ENCODE measurements around the gene ABHD1.
"Not testable (repeated sequence)": the region's sequence is repeated elsewhere in the genome, so short reads cannot be mapped to it uniquely, and the experiment has no call there.

The ABHD1 gene

GRCh38 chr2:27123302-27124150 is at the start of gene ABHD1:
TSS of gene ABHD1 (plus strand) at chr2:27123815. CDS start at chr2:27123949, 134 bp downstream.
- DNase-seq (ENCODE audit: low read depth in 2 of 2), result no peak

DNA sequence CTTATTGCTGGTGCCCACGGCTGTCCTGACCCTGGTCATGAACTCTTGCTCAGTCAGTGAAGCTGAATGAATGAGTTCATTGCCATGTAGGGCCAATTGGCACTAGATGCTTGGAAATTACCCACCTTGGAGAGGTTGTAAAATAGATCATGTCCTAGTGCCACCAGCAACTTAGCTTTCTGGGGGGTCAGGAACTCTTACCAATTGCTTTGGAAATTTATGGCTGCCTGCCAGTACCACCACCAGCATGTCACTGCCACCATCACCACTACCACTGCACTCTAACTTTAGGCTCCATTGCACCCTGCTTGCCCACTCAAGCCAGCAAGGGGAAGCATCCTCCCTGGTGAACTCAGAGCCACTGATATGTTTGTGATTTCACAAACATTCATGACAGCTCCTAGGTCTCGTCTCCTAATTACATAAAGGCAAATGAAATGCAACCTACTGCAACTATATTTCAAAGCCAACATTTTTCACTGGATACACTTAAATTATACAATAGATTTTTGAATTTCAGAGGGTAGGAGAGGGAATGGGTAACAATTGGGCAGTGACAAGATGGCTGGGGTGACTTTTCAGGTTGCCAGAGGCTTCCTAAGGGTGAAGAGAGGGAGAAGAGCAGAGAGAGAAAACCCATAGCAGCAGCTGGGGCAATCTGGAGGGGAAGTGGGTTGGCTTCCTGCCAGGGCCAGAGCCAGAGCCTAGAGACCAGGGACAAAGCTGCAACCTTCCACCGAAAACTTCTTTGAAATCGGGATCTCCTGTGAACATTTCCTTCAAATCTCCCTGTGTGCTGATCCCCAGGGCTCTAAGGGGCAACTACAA is 48.7 kb upstream of the ABHD1 start:
- no peak for DNase-seq (ENCODE audit: low read depth in 2 of 2)

- not testable (repeated sequence) for DNase-seq (ENCODE audit: low read depth in 2 of 2)
Observed at GRCh38 chr2:27075566-27075871, 48.1 kb upstream of the ABHD1 start.

DNA sequence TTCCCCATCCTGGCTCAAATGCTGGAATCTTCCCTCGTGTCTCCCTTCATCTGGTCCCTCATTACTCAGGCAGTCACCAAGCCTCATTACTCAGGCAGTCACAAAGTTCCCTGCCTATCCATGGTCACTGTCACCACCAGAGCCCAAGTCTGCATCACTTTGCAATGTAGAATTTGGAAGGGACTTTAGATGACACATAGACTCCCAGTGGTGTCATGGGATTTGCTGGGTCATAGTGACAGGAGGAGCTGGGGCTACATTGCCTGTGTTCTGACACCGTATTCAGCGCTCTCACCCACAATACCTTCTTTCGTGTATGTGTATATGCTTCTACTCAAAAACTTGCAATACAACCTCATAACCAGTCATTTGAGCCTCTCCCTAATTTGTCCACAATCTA is 47.3 kb upstream of the ABHD1 start:
- no peak for DNase-seq (ENCODE audit: low read depth in 2 of 2)

DNA sequence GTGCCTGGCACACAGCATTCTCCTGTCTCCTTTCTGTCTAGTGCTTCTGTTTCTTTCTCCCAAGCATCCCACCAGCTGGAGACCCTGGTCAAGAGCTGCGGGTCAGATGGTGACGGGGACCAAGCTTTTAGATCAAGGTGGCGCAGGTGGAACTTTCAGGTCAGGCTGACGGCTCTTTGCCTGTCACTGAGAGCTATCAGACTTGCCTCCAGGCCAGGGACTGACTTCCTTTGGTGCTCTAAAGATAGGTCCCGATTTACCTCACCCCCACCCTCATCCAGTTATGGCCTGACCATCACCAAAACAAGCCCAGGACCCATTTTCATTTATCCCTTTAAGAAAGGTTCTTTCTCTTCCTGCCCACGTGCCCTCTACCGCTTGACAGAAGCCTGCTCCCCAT is 46.4 kb upstream of the ABHD1 start:
- no peak for DNase-seq (ENCODE audit: low read depth in 2 of 2)

DNA sequence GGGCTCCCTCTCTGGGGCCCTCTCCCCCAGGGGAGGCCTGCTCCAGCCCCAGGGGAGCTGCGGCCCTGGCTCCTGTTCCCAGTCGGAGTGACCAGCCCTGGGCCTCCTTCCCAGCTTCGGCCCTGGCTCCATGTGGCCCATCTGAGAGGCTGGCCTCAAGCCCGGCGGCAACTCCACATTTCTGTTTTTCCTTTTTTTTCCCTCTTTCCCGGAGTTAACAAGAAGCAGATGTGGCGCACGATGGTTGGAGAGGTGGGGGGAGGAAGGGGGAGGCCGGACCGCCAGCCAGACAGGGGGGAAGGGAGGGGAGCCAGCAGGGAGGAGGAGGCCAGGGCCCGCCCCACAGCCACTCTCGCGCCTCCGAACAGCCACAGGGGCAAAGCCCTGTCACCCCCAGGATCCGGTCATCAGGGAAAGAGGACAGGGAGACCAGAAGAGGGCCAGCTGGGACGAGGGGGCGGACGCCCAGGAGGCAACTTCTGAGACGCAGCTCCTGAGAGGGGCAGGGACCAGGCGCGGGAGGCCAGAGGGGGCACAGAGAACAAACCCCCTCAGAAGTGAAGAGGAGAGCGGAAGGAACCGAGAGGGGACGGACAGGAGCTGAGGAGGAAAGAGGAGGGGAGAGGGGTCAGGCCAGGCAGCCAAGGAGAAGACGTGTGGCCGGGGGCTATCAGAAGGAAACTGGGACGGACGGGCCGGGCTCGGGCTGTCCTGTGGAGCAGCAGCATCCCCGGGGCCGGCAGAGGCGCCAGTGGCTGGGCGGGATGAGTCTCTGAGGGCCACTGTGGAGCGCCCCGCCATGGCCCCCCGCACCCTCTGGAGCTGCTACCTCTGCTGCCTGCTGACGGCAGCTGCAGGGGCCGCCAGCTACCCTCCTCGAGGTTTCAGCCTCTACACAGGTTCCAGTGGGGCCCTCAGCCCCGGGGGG is 45.1 kb upstream of the ABHD1 start, which contains the start of gene EMILIN1:
Gene EMILIN1, plus strand, starts transcription at position 349 of the 928 bp plus-strand sequence. Its CDS starts 451 bp downstream, at position 800.
- peak; percentile 94 for DNase-seq (ENCODE audit: low read depth in 2 of 2)

DNA sequence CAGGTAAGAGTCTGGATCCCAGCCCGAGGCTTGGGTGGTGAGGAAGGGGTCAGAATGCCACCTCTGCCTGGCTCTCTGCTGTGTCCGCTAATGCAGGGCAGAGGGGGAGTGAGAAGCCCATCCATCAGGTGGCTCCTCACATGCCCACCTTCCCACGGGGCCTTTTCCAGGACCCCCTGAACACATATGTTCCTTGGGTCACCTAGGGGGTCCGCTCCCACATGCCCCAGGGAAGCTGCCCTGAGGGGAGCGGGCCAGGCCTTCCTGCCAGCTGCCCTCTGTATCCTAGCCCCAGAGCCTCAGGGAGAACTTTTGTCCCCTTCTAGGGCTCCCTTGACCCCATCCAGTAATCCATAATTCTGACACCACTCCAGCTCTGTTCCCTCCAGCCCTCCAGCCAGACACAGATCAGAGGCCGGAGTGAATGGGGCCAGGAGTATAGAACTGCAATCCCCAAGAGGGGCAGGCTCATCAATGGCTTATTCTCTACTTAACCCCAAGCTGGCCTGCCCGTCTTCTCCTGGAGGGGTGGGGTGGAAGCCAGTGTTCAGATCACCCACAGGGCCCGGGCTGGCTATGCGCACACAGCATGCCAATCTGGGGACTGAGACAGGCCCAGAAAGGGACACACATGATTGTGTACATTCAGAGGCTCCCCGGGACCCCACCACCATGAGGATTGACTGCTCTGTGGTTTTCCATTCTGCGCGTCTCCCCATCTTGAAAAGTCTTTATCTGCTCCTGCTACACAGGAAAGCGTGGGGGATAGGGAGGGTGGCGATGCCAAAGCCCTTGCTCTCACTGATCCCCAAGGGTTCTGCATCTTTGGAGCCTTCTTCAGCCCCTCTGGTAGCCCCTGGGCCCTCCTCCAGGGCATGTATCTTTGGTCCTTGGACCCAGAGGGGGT is 44.1 kb upstream of the ABHD1 start:
- no peak for DNase-seq (ENCODE audit: low read depth in 2 of 2)

DNA sequence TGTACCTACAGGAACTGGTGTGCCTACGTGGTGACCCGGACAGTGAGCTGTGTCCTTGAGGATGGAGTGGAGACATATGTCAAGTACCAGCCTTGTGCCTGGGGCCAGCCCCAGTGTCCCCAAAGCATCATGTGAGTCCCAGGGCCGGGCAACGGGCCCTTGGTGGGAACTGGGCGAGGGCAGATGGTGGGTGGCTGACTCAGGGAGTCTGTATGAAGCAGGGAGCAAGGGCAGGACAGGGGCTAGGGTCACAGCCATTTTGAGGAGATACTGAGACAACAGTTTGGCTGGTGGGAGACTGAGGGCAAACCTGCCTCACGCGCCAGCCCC is 43.5 kb upstream of the ABHD1 start:
- DNase-seq (ENCODE audit: low read depth in 2 of 2), result no peak

DNA sequence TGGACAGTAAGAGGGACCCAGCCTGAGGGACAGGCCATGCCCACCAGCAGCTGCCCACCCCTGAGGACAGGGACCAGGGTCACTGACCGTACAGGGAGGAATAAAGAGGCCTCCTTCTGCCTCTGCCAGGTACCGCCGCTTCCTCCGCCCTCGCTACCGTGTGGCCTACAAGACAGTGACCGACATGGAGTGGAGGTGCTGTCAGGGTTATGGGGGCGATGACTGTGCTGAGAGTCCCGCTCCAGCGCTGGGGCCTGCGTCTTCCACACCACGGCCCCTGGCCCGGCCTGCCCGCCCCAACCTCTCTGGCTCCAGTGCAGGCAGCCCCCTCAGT is 43.0 kb upstream of the ABHD1 start:
- DNase-seq (ENCODE audit: low read depth in 2 of 2), result no peak

GRCh38 chr2:27081984-27082772 is 41.4 kb upstream of the ABHD1 start:
- no peak for DNase-seq (ENCODE audit: low read depth in 2 of 2)

DNA sequence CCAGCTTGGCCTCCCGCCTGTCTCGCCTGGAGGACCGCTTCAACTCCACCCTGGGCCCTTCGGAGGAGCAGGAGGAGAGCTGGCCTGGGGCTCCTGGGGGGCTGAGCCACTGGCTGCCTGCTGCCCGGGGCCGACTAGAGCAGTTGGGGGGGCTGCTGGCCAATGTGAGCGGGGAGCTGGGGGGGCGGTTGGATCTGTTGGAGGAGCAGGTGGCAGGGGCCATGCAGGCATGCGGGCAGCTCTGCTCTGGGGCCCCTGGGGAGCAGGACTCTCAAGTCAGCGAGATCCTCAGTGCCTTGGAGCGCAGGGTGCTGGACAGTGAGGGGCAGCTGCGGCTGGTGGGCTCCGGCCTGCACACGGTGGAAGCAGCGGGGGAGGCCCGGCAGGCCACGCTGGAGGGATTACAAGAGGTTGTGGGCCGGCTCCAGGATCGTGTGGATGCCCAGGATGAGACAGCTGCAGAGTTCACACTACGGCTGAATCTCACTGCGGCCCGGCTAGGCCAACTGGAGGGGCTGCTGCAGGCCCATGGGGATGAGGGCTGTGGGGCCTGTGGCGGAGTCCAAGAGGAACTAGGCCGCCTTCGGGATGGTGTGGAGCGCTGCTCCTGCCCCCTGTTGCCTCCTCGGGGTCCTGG is 40.7 kb upstream of the ABHD1 start:
- no peak for DNase-seq (ENCODE audit: low read depth in 2 of 2)

DNA sequence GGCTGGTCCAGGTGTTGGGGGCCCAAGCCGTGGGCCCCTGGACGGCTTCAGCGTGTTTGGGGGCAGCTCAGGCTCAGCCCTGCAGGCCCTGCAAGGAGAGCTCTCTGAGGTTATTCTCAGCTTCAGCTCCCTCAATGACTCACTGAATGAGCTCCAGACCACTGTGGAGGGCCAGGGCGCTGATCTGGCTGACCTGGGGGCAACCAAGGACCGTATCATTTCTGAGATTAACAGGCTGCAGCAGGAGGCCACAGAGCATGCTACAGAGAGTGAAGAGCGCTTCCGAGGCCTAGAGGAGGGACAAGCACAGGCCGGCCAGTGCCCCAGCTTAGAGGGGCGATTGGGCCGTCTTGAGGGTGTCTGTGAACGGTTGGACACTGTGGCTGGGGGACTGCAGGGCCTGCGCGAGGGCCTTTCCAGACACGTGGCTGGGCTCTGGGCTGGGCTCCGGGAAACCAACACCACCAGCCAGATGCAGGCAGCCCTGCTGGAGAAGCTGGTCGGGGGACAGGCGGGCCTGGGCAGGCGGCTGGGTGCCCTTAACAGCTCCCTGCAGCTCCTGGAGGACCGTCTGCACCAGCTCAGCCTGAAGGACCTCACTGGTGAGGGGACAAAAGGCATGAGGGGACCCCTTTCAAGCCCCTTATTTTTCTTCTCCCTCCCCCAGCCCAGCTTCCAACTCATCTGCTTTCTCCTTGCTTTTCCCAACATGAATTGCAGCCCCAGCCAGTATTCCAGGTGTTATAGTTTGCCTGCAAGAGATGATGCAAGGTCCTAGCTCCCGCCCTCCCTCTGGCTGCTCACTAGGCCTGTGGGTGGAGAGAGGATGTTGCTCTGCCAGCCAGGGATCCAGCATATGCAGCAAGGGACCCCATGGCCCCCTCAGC is 40.0 kb upstream of the ABHD1 start:
- no peak for DNase-seq (ENCODE audit: low read depth in 2 of 2)

GRCh38 chr2:27084297-27085061 is 39.1 kb upstream of the ABHD1 start:
- no peak for DNase-seq (ENCODE audit: low read depth in 2 of 2)

DNA sequence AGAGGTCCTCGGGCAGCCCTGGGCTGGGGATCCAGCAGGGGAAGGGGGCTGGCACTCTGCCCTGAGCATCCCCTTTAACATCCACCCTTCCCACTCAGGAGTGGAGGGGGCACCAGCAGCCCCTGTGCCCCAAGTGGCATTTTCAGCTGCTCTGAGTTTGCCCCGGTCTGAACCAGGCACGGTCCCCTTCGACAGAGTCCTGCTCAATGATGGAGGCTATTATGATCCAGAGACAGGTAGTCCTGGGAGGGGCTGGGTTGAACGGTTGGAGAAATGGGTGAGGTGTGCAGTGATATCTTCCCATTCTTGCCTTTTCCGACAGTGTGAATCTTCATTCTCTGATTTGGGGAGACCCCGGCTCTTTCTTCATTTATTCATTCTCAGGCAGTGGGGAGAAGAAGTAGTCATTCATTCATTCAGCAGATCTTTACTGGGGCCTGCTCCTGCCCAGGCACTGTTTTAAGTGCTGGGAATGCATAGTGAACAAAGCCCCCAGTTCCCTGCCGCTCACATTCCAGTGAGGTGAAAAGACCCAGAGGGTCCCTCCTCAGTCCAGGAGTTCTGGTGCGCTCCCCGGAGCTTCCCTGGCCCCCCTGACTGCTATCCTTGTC is 38.4 kb upstream of the ABHD1 start:
- DNase-seq (ENCODE audit: low read depth in 2 of 2), result no peak

- no peak for DNase-seq (ENCODE audit: low read depth in 2 of 2)
Observed at GRCh38 chr2:27085673-27086089, 37.9 kb upstream of the ABHD1 start.

- peak; percentile 80 to 82 for DNase-seq (ENCODE audit: low read depth in 2 of 2)
Observed at GRCh38 chr2:27086090-27086723, 37.4 kb upstream of the ABHD1 start.

All from fibroblast of skin of left quadriceps (primary cell).